ENCODE results near the gene RPL7A.
"Not testable (repeated sequence)": the region's sequence is repeated elsewhere in the genome, so short reads cannot be mapped to it uniquely, and the experiment has no call there.

Gene RPL7A

DNA sequence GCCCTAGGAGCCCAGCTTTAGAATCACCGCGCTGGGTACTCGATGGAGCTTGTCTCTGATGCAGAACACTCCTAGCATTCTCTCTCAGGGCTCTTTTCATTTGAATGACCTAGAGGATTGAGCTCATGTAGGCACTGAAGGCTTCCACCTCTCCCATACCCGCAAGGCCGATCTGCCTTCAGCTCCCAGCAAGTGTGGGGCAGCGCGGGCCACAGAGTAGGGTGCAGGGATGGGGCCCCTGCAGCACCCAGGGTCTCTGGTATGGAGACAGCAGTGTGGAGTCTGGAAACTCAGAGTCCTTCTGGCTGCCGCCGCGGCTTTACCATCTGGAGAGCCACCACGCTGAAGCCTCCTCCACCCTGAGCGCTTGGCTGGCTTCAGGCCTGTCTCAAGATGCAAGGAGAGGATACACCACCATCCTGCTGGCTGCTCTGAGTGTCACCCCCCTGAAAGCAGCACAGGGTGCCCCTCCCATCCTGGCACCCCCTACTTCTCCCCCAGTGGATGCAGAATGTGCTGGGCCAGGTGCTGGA, 41.1 kb downstream of the RPL7A start:
- no peak for DNase-seq (ENCODE audit: low read depth in 2 of 2)

DNA sequence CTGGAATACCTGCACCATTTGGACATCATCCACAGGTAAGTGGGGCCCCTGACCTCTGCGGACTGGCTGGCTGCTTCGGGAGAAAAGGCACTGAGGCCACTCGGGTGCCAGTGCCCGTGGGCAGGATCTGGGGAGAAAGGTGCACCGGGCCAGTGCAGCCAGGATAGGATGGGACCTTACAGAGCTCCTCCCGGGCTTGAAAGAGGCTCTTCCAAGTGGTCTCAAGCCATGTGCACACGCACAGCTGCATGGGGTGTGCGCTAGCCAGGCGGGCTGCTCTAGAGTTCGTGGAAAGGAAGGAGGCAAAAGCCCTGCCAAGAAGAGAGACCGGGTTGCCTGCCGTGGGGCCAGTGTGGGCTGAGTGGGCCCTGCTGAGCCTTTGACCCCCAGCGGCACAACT, 41.5 kb downstream of the RPL7A start:
- no peak for DNase-seq (ENCODE audit: low read depth in 2 of 2)

DNA sequence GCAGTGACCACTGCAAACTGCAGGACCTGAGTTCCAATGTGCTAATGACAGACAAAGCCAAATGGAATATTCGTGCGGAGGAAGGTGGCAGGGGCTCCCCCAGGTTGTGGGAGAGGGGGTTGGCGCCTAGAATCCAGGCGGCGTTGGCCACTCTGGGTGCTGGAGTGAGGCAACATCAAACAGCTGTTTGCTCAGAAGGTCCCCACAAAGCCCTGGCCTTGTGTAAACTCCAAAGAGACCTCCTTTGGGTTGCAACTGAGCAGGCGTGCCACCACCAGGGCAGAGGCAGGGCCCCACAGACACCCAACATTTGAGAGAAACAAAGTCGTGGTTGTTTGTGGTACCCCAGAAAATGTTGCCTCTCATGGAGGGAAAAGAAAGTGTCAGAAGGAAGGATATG, 42.7 kb downstream of the RPL7A start:
- DNase-seq (ENCODE audit: low read depth in 2 of 2) = no peak

DNA sequence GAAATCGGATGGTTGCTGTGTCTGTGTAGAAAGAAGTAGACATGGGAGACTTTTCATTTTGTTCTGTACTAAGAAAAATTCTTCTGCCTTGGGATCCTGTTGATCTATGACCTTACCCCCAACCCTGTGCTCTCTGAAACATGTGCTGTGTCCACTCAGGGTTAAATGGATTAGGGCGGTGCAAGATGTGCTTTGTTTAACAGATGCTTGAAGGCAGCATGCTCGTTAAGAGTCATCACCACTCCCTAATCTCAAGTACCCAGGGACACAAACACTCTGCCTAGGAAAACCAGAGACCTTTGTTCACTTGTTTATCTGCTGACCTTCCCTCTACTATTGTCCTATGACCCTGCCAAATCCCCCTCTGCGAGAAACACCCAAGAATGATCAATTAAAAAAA, 43.4 kb downstream of the RPL7A start:
- DNase-seq (ENCODE audit: low read depth in 2 of 2) = not testable (repeated sequence)

DNA sequence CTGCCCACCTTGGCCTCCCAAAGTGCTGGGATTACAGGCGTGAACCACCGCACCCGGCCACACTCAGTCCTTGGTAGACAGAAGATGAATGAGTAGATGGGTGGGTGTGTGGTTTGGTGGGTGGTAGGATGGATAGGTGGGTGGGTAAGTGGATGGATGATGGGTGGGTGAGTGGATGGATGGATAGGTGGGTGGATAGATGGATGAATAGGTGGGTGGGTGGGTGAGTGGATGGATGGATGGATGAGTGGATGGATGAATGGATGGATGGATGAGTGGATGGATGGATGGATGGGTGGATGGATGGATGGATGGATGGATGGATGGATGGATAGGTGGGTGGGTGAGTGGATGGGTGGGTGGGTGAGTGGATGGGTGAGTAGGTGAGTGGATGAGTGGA, 44.3 kb downstream of the RPL7A start:
- not testable (repeated sequence) for DNase-seq (ENCODE audit: low read depth in 2 of 2)

DNA sequence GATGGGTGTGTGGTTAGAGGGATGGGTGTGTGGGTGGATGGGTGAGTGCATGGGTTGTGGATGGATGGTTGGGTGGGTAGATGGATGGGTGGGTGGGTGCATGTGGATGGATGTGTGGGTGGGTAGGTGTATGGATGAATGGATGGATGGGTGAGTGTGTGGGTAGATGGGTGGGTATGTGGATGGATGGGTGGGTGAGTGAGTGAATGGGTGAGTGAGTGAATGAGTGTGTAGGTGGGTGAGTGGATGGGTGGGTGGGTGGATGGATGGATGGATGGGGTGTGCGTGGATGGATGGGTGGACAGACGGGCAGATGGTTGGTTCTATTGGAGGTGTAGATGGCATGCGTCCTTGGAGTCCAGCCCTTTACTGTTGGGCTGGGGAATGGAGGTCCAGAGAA, 45.4 kb downstream of the RPL7A start:
- DNase-seq (ENCODE audit: low read depth in 2 of 2) = no peak

DNA sequence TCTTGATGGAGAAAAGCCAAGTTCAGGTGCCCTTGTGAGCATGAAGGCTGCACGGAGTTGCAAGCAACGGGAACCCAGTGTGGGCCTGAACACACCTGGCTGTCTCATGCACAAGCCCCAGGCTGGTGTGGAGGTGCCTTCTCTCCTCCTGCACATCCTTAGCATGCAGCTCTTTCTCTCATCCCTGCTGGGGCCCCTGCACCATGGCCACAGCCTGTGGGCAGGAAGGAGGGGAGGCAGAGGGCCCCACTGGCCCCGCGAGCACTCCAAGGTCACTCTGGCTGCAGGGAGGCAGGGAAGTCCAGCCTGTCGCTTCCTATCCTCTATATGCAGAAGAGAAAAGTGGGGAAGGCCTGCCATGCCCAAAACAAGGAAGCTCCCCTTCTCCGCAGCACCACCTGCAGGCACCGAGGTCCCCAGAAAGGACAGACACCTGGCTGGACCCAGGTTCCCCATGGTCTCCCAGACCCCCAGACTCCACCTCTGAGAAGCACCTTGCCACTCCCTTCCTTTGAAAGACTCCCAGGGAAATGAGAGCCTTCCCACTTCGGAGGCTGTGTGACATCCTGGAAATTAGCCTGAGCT, 46.8 kb downstream of the RPL7A start:
- no peak for DNase-seq (ENCODE audit: low read depth in 2 of 2)

DNA sequence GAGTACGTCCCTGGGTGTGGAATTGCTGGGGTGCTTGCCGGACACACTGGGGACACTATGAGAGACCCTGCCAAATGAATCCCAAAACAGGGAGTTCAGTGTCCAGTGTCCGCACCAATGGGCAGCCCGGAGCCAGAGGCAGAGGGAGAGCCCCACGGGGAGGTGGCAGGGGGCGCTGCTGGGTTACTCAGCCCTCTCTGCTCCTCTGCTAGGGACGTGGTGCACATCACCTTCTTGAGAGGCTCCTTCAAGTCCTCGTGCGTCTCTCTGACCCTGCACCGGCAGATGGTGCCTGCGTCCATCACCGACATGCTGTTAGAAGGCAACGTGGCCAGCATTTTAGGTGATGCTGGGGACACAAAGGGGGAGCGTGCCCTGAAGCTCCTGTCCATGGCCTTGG, 48.9 kb downstream of the RPL7A start:
- DNase-seq (ENCODE audit: low read depth in 2 of 2) = no peak

DNA sequence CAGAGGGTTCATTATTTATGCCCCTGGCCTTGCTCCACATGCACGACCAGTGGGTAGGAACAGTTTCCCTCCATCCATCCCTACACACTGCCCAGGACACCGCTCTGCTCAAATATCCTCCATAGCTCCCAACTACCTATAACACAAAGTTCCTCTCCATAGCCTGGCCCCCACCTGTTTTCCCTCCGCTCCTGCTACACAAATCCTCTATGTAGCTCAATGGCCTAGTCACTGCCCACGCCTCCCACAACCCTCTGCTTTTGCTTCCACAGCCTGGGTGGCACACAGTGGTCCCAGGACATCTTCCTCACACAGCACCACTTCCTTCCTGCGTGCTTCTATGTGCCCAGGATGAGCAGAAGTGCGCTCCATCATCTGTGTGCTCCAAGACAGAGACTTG, 49.4 kb downstream of the RPL7A start:
- DNase-seq (ENCODE audit: low read depth in 2 of 2) = no peak

DNA sequence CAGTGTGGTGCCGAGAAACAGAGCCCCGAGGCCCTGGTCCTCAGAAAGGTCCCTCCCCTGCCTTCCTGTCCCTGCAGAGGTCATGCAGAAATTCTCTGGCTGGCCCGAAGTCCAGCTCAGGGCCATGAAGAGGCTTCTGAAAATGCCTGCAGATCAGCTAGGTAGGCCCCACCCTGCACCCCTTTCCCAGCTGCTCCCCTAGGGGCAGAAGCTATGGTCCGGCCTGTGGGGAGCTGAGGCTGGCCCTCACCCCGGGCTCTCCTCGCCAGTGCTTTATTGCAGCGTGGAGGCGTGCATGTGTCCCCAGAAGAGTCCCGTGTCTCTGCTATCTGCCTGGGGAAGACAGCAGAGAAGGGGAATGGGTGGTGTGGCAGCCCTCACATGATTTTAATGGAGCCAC, 49.9 kb downstream of the RPL7A start:
- DNase-seq (ENCODE audit: low read depth in 2 of 2) = no peak

DNA sequence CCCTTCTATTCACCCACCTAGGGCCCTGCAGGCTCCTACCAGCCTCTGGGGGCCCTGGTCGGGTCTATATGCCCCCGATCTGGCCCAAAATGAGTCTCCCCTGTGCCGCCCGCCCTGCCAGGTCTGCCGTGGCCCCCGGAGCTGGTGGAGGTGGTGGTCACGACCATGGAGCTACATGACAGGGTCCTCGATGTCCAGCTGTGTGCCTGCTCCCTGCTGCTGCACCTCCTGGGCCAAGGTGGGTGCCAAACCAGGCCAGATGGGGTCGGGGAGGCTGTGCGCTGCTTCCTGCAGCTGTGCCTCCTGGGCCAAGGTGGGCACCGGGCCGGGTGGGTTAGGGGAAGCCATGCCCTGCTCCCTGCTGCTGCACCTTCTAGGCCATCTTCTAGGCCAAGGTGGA, 52.3 kb downstream of the RPL7A start:
- no peak for DNase-seq (ENCODE audit: low read depth in 2 of 2)

Measured in stimulated activated CD8-positive, alpha-beta memory T cell treated with anti-CD3 and anti-CD28 coated beads, Interleukin-7, amount 100 ng/mL, for 1 hour (primary cell).